Measurements from ENCODE around the gene GTF2A1. TPM values are rescaled to one million over a fixed set of nuclear protein-coding genes. Genes with fewer than 3 reads are reported as not detected.

The GTF2A1 gene
- total RNA-seq, 2 donors from 2014 or later: 23.9 to 29.5 TPM

GRCh38 chr14:81198651-81199050, 22.1 kb downstream of the GTF2A1 start:
- intact Hi-C loops (cut with DNase I, micrococcal nuclease): no loop called here
- DNase-seq: no peak
- ATAC-seq: no peak

- ATAC-seq (no peak), DNase-seq (no peak)
- intact Hi-C loops (cut with DNase I, micrococcal nuclease): no loop called here
These were observed 26.7 kb downstream of the GTF2A1 start for GRCh38 chr14:81193924-81194633.

- no peak for DNase-seq
These were observed 28.2 kb downstream of the GTF2A1 start for GRCh38 chr14:81192594-81192993.

GRCh38 chr14:81187832-81188522, 32.8 kb downstream of the GTF2A1 start:
- ATAC-seq: no peak
- no peak for DNase-seq
- intact Hi-C loops (cut with DNase I, micrococcal nuclease): no loop called here

More at GRCh38 chr14:81192594-81192993, 28.2 kb downstream of the GTF2A1 start:
- intact Hi-C loops (cut with DNase I, micrococcal nuclease): no loop called here
- ATAC-seq: no peak

- DNase-seq (no peak), ATAC-seq (no peak)
- intact Hi-C loops (cut with DNase I, micrococcal nuclease): no loop called here
These were observed 41.1 kb downstream of the GTF2A1 start for GRCh38 chr14:81179631-81180030.

- ATAC-seq (peak; percentile 70), DNase-seq (no peak)
These were observed 42.7 kb downstream of the GTF2A1 start for GRCh38 chr14:81178063-81178462.

GRCh38 chr14:81177225-81177624, 43.5 kb downstream of the GTF2A1 start:
- DNase-seq: no peak
- ATAC-seq: no peak
- intact Hi-C loops (cut with DNase I, micrococcal nuclease): no loop called here

More at GRCh38 chr14:81178063-81178462, 42.7 kb downstream of the GTF2A1 start:
- intact Hi-C loops (cut with DNase I, micrococcal nuclease): no loop called here

- peak; percentile 37 to 49 for DNase-seq
- intact Hi-C loops (cut with DNase I, micrococcal nuclease): no loop called here
- no peak for ATAC-seq
These were observed 44.5 kb downstream of the GTF2A1 start for GRCh38 chr14:81176241-81176640.

- intact Hi-C loops (cut with DNase I, micrococcal nuclease): no loop called here
- ATAC-seq (no peak), DNase-seq (no peak)
These were observed 47.9 kb downstream of the GTF2A1 start for GRCh38 chr14:81172881-81173280.

- DNase-seq: no peak
- intact Hi-C loops (cut with DNase I, micrococcal nuclease): no loop called here
- ATAC-seq: no peak
These were observed 48.4 kb downstream of the GTF2A1 start for GRCh38 chr14:81172353-81172752.

GRCh38 chr14:81170829-81171195, 49.9 kb downstream of the GTF2A1 start:
- DNase-seq: no peak
- no peak for ATAC-seq
- intact Hi-C loops (cut with DNase I, micrococcal nuclease): no loop called here

- DNase-seq: peak; percentile 93 to 94
- intact Hi-C loops (cut with DNase I, micrococcal nuclease): no loop called here
- ATAC-seq: peak; percentile 99
These were observed 50.5 kb downstream of the GTF2A1 start for GRCh38 chr14:81170104-81170828.

GRCh38 chr14:81169711-81170103, 51.1 kb downstream of the GTF2A1 start:
- ATAC-seq (peak; percentile 69), DNase-seq (peak; percentile 66 to 76)
- intact Hi-C loops (cut with DNase I, micrococcal nuclease): loop anchor here in 1 of 2 donors (5.0 kb wide), 1 partner anchor 172 kb away; no protein-coding TSS in a partner anchor

GRCh38 chr14:81169267-81169666, 51.5 kb downstream of the GTF2A1 start:
- ATAC-seq: no peak

GRCh38 chr14:81166121-81166520, 54.6 kb downstream of the GTF2A1 start:
- DNase-seq (no peak), ATAC-seq (no peak)
- intact Hi-C loops (cut with DNase I, micrococcal nuclease): loop anchor here in 1 of 2 donors (5.0 kb wide), 1 partner anchor 169 kb away; no protein-coding TSS in a partner anchor

More at GRCh38 chr14:81169267-81169666, 51.5 kb downstream of the GTF2A1 start:
- intact Hi-C loops (cut with DNase I, micrococcal nuclease): loop anchor here in 1 of 2 donors (5.0 kb wide), 1 partner anchor 172 kb away; no protein-coding TSS in a partner anchor
- no peak for DNase-seq

- intact Hi-C loops (cut with DNase I, micrococcal nuclease): loop anchor here in 1 of 2 donors (5.0 kb wide), 1 partner anchor 168 kb away; no protein-coding TSS in a partner anchor
- no peak for DNase-seq
These were observed 55.6 kb downstream of the GTF2A1 start for GRCh38 chr14:81165188-81165587.

GRCh38 chr14:81164167-81164774, 56.5 kb downstream of the GTF2A1 start:
- intact Hi-C loops (cut with DNase I, micrococcal nuclease): no loop called here

More at GRCh38 chr14:81165188-81165587, 55.6 kb downstream of the GTF2A1 start:
- ATAC-seq: no peak

GRCh38 chr14:81162941-81163340, 57.8 kb downstream of the GTF2A1 start:
- intact Hi-C loops (cut with DNase I, micrococcal nuclease): no loop called here
- DNase-seq: no peak
- ATAC-seq: no peak

More at GRCh38 chr14:81164167-81164774, 56.5 kb downstream of the GTF2A1 start:
- peak; percentile 24 to 27 for DNase-seq
- ATAC-seq: peak; percentile 73

GRCh38 chr14:81161749-81162148, 59.0 kb downstream of the GTF2A1 start:
- intact Hi-C loops (cut with DNase I, micrococcal nuclease): no loop called here
- no peak for ATAC-seq
- DNase-seq: no peak
